Calu3 (cell line): ENCODE results near the gene MPV17L2. TPM values are rescaled to one million over a fixed set of nuclear protein-coding genes. Genes with fewer than 3 reads are reported as not detected.

Experiments used
- BruUV-seq: library from RNA; stranded (reverse); fragments of 400-500 nt; replicated peaks from 2 replicates; lab custom pipeline; 2021; lab: Mats Ljungman, UMichigan
- CTCF ChIA-PET: fragments of 300-600 bp; sonication (Branson Sonifier 250); formaldehyde crosslinking; loops from one replicate; lab custom pipeline; 2022; ENCODE audit warnings: antibody characterized with exemption; lab: Charles Lee
- DNase-seq: peaks from one replicate; pipeline ENCODE4 v3.0.0; 2022
- H3K27ac Mint-ChIP-seq: one replicate; pipeline ENCODE4 v1.8.0; 2022; ENCODE audit warnings: mixed read lengths; ENCODE audit not compliant: unreplicated experiment
- H3K27me3 Mint-ChIP-seq: one replicate; pipeline ENCODE4 v1.8.0; 2022; ENCODE audit warnings: mixed read lengths; ENCODE audit not compliant: unreplicated experiment
- H3K36me3 Mint-ChIP-seq: one replicate; pipeline ENCODE4 v1.8.0; 2022; ENCODE audit warnings: mild to moderate bottlenecking, moderate library complexity, mixed read lengths; ENCODE audit not compliant: insufficient read depth, unreplicated experiment
- H3K4me1 Mint-ChIP-seq: one replicate; pipeline ENCODE4 v1.8.0; 2022; ENCODE audit warnings: mild to moderate bottlenecking, low read depth, mixed read lengths; ENCODE audit not compliant: unreplicated experiment
- H3K4me3 Mint-ChIP-seq: one replicate; pipeline ENCODE4 v1.8.0; 2022; ENCODE audit warnings: mild to moderate bottlenecking, low read depth, moderate library complexity, mixed read lengths; ENCODE audit not compliant: unreplicated experiment
- H3K9me3 Mint-ChIP-seq: one replicate; pipeline ENCODE4 v1.8.0; 2022; ENCODE audit warnings: low read depth, mixed read lengths; ENCODE audit not compliant: unreplicated experiment
- intact Hi-C: fragments of 100-400 bp; cut with micrococcal nuclease; formaldehyde crosslinking; loops from one replicate; pipeline ENCODE4 v1.10.0; 2022; ENCODE audit not compliant: unreplicated experiment
- total RNA-seq: library from RNA; stranded (reverse); gene quantifications from 2 replicates; pipeline ENCODE4 v1.2.3, GENCODE V29; 2022
- TF ChIP-seq, protein P1 (sequence below): fragments of 200-600 bp; IDR thresholded peaks from one replicate; pipeline ENCODE4 v1.8.0; 2022; ENCODE audit warnings: antibody characterized with exemption; ENCODE audit not compliant: unreplicated experiment

MPV17L2 gene
- total RNA-seq, 1 experiment from 2014 or later = 10.9 TPM

DNA sequence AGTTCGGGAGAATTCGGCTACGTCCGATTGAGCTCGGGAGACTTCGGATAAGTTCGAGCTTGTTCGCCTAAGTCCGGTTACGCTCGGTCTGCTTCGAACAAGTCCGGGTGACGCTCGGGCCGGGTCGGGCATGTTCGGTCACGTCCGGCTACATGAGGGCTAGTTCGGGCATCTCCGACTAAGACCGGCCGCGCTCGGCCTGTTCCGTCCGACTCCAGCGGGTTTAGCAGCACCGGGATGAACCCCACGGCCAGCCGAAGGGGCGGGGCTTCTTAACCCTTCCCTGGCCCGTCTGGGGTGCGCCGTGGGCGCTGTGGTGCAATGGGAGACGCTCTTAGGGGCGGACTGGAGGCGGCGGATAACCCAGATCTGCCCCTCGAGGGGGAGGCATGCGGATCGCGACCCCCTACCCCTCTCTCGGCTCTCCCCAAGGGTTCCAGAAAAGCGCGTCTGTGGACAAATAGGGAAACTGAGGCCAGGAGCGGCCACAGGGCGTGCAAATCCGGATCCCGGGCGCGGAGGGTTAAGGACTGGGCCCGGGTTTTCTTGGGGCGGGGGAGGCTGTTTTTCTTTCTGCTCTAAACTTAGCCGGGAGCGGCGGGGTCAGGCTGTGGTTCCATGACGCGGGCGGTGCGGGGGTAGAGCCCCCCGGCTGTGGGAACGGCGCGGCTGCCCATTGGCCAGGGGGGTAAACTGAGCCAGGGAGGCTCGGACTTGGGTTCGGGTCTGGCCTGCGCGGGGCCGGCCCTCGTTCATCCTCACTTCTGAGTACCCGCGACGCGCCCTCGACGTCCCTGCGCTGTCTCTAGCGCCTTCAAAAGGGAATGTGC lies 31.7 kb downstream of the MPV17L2 start:
- peak overlapping the region; percentile 79 for H3K4me3 Mint-ChIP-seq
- H3K36me3 Mint-ChIP-seq = peaks cover 17% of the 10 kb centered on the region
- H3K9me3 Mint-ChIP-seq = no peaks in the 10 kb centered on the region
- H3K27ac Mint-ChIP-seq = peak overlapping the region; percentile 45
- TF ChIP-seq, protein P1, sequence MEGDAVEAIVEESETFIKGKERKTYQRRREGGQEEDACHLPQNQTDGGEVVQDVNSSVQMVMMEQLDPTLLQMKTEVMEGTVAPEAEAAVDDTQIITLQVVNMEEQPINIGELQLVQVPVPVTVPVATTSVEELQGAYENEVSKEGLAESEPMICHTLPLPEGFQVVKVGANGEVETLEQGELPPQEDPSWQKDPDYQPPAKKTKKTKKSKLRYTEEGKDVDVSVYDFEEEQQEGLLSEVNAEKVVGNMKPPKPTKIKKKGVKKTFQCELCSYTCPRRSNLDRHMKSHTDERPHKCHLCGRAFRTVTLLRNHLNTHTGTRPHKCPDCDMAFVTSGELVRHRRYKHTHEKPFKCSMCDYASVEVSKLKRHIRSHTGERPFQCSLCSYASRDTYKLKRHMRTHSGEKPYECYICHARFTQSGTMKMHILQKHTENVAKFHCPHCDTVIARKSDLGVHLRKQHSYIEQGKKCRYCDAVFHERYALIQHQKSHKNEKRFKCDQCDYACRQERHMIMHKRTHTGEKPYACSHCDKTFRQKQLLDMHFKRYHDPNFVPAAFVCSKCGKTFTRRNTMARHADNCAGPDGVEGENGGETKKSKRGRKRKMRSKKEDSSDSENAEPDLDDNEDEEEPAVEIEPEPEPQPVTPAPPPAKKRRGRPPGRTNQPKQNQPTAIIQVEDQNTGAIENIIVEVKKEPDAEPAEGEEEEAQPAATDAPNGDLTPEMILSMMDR = no peak
- CTCF ChIA-PET = interaction anchor here (0.6 to 1.3 kb wide), 7 partner anchors 8 to 55 kb away, joined by 3 to 10 read pairs (median 4); partner anchors contain the start of gene MPV17L2
- peaks cover 54% of the 10 kb centered on the region for H3K27me3 Mint-ChIP-seq
- intact Hi-C loops = no loop called here
- H3K4me1 Mint-ChIP-seq = peaks cover 8% of the 10 kb centered on the region
- BruUV-seq = no TSS peak
- peak; percentile 94 for DNase-seq

DNA sequence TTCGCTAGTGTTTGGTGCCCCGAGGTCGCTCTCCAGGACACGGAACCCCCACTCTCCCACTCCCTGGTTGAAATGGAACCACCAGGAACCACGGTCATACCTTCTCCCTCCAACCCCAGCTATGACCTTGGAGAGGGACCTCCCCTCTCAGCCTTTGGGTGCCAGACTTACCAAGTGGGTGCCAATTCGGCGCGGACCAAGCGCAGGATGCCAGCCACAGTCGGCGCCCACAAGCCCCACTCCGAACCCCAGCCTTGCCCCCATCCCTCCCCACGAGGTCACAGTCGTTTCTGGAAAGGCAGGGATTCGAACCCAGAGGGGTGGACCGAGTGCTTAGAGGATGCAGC lies 32.3 kb downstream of the MPV17L2 start:
- Mint-ChIP-seq H3K9me3 (no peaks in the 10 kb centered on the region), H3K27ac (no peak overlapping the region), H3K4me1 (peaks cover 10% of the 10 kb centered on the region), H3K36me3 (peaks cover 20% of the 10 kb centered on the region), H3K27me3 (peaks cover 54% of the 10 kb centered on the region), H3K4me3 (no peak overlapping the region)
- CTCF ChIA-PET = interaction anchor here (1.3 kb wide), 1 partner anchor 30 kb away, joined by 5 read pairs; a partner anchor contains a TSS
- intact Hi-C loops = no loop called here
- TF ChIP-seq, protein P1 = no peak
- BruUV-seq = no TSS peak
- no peak for DNase-seq

DNA sequence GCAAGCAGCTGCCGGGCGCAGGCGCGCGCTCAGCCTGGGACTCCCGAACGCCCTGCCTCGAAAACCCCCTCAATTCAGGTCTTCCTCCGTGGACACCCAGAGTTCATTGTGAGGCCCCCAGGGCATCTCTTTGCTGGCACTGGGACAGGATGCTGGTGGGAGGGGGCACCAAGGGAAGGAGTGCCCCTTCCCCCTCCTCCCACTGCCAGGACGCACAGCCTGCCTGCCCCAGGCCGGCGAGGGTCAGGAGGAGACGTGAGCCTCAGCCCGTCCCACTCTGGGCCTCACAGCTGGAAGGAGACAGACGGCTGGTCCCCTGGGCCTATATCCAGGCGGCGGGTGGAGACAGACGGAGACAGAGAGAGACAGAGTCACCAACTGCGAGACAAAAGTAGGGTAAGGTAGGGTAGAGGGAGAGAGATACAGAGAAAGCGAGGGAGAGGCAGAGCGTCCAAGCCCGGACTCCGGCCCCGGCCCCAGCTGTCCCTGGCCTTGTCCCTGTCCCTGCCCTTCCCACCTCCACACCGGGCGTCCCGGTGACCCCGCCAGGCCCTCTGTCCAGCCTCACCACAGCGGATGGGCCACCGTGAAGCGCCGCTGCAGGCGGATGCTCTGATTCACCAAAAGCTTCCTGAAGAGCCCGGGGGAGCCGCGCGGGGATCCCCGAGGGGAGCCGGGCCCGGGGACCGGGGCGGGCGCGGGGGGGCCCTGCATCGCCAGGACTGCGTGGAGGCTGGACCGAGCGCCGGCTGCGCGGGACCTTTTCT lies 32.9 kb downstream of the MPV17L2 start, which contains the start of gene PDE4C:
Gene PDE4C (minus strand): TSS at position 737 of the 767 bp plus-strand sequence. CDS start 23 bp downstream, at position 714.
- intact Hi-C loops = no loop called here
- CTCF ChIA-PET = no interaction called here
- TF ChIP-seq, protein P1 = no peak
- BruUV-seq = no TSS peak
- peaks cover 16% of the 10 kb centered on the region for H3K4me1 Mint-ChIP-seq
- no peak within 1 kb of the TSS for H3K27ac Mint-ChIP-seq
- H3K9me3 Mint-ChIP-seq = no peaks in the 10 kb centered on the region
- H3K4me3 Mint-ChIP-seq = no peak within 1 kb of the TSS
- H3K36me3 Mint-ChIP-seq = peaks cover 20% of the 10 kb centered on the region
- peaks cover 54% of the 10 kb centered on the region for H3K27me3 Mint-ChIP-seq
- DNase-seq = no peak

DNA sequence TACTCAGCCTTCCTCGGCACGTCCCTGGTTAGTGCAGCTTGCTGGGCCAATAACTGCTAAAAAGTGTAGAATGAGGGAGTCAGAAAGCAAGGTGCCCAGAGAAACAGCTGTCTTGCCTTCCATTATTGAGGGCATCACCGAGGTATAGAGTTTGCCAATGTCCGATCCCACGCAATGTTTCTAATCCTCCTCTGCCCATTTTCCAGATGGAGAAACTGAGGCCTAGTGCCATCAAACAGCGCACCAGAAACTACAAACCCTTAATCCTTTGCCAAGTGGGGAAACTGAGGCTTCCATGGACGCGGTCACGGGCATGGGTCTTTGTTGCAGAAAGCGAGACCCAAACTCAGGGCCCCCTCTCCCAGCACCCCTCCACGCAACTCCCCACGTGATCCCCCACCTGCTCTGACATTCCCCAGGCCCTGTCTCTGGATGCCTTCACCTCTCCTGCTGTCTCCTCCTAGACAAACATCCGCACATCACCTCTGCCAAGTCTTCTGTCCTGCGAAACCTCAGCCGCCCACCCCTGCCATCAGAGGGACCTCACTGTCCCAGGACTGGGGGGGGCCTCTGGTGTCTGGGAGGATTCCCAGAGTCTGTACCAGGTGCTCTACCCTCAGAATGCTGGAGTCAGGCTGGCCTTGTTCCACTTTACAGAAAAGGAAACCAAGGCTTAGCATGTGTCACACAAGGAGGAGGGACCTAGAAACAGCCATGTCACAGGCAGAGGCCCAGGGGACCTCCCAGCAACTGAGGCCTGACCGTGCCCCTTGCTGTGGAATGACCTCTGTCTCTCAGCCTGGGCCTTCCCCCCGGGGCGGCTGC lies 34.1 kb downstream of the MPV17L2 start:
- Mint-ChIP-seq H3K4me1 (peaks cover 22% of the 10 kb centered on the region), H3K4me3 (no peak overlapping the region), H3K9me3 (no peaks in the 10 kb centered on the region), H3K27me3 (peaks cover 56% of the 10 kb centered on the region), H3K36me3 (peaks cover 24% of the 10 kb centered on the region), H3K27ac (no peak overlapping the region)
- CTCF ChIA-PET = no interaction called here
- intact Hi-C loops = no loop called here
- no peak for DNase-seq
- TF ChIP-seq, protein P1 = no peak
- no TSS peak for BruUV-seq
